Right atrium auricular region (tissue), 2 donors: ENCODE data around the gene CHKA. TPM values are rescaled to one million over a fixed set of nuclear protein-coding genes. Genes with fewer than 3 reads are reported as not detected.

Source experiments
- DNase-seq: peaks from one replicate; pipeline ENCODE4 v3.0.0-alpha.2; 2019; ENCODE audit warnings: low spot score
- H3K27ac ChIP-seq, 2 donors: fragments of 200-600 bp; sonication (generic); 1 replicate in 1 of 2; 2 replicates in 1 of 2; pipeline ENCODE4 v1.5.1; 2016 to 2019
- H3K27me3 ChIP-seq, 2 donors: fragments of 200-600 bp; sonication (generic); one replicate each; pipeline versions ENCODE4 v1.5.1 to v1.6.0; 2017 to 2019
- H3K36me3 ChIP-seq: fragments of 200-600 bp; sonication (generic); one replicate; pipeline ENCODE4 v1.5.1; 2016
- H3K4me1 ChIP-seq, 2 donors: fragments of 200-600 bp; sonication (generic); one replicate each; pipeline versions ENCODE4 v1.5.1 to v1.6.0; 2017 to 2019
- H3K4me3 ChIP-seq, 2 donors: fragments of 200-600 bp; sonication (generic); 1 replicate in 1 of 2; 2 replicates in 1 of 2; pipeline ENCODE4 v1.5.1; 2017 to 2019; ENCODE audit warnings: mild to moderate bottlenecking in 1 of 2, moderate library complexity in 1 of 2
- H3K9me3 ChIP-seq, 2 donors: fragments of 200-600 bp; sonication (generic); one replicate each; pipeline ENCODE4 v1.5.1; 2019
- CTCF ChIP-seq, 2 donors: fragments of 200-600 bp; sonication (generic); IDR thresholded peaks; one replicate each; pipeline ENCODE4 v1.5.1; 2019; ENCODE audit warnings: antibody characterized with exemption in 2 of 2
- total RNA-seq, 2 donors: library from RNA; depleted of rRNA; stranded (reverse); fragments of >200 nt; gene quantifications; one replicate each; pipeline ENCODE4 v1.1.0, GENCODE V29; 2016

Gene CHKA
- total RNA-seq, 2 donors from 2014 or later, result 6.1 to 10.3 TPM

GRCh38 chr11:68049509-68050370, 71.4 kb downstream of the CHKA start:
- H3K36me3 ChIP-seq, result peaks cover 37% of the 10 kb centered on the region
- DNase-seq, result no peak
- no peak for TF ChIP-seq CTCF (IDR thresholded peaks at IDR 0.05)

GRCh38 chr11:68048681-68049508, 72.3 kb downstream of the CHKA start:
- Histone ChIP-seq H3K36me3 (peaks cover 37% of the 10 kb centered on the region), H3K27me3 (no peaks in the 10 kb centered on the region), H3K4me3 (no peak overlapping the region), H3K4me1 (no peaks in the 10 kb centered on the region), H3K9me3 (no peaks in the 10 kb centered on the region), H3K27ac (no peak overlapping the region)
- TF ChIP-seq CTCF (IDR thresholded peaks at IDR 0.05), result no peak
- DNase-seq, result no peak

More at GRCh38 chr11:68049509-68050370, 71.4 kb downstream of the CHKA start:
- Histone ChIP-seq H3K27ac (no peak overlapping the region), H3K4me3 (no peak overlapping the region), H3K4me1 (no peaks in the 10 kb centered on the region), H3K27me3 (no peaks in the 10 kb centered on the region), H3K9me3 (no peaks in the 10 kb centered on the region)

GRCh38 chr11:68047437-68048290, 73.5 kb downstream of the CHKA start:
- H3K4me3 ChIP-seq, result no peak overlapping the region
- H3K36me3 ChIP-seq, result peaks cover 32% of the 10 kb centered on the region
- no peak for DNase-seq
- no peak for TF ChIP-seq CTCF (IDR thresholded peaks at IDR 0.05)
- H3K9me3 ChIP-seq, result no peaks in the 10 kb centered on the region
- no peak overlapping the region for H3K27ac ChIP-seq
- no peaks in the 10 kb centered on the region for H3K27me3 ChIP-seq
- H3K4me1 ChIP-seq, result no peaks in the 10 kb centered on the region

- no peak overlapping the region for H3K4me3 ChIP-seq
- no peak for DNase-seq
- no peaks in the 10 kb centered on the region for H3K27me3 ChIP-seq
- no peak overlapping the region for H3K27ac ChIP-seq
- TF ChIP-seq CTCF (IDR thresholded peaks at IDR 0.05), result no peak
- peaks cover 0 to 14% of the 10 kb centered on the region in 2 donors for H3K4me1 ChIP-seq
- no peaks in the 10 kb centered on the region for H3K9me3 ChIP-seq
- H3K36me3 ChIP-seq, result peaks cover 13% of the 10 kb centered on the region
Observed at GRCh38 chr11:68044898-68045351, 76.3 kb downstream of the CHKA start.

GRCh38 chr11:68044145-68044813, 76.9 kb downstream of the CHKA start:
- DNase-seq, result no peak

More at GRCh38 chr11:68044145-68044813, 76.9 kb downstream of the CHKA start:
- Histone ChIP-seq H3K36me3 (peaks cover 10% of the 10 kb centered on the region), H3K9me3 (no peaks in the 10 kb centered on the region), H3K27ac (no peak overlapping the region), H3K4me3 (no peak overlapping the region), H3K27me3 (no peaks in the 10 kb centered on the region), H3K4me1 (peaks cover 0 to 20% of the 10 kb centered on the region in 2 donors)
- TF ChIP-seq CTCF (IDR thresholded peaks at IDR 0.05), result no peak
